HG02623 (cell line): ENCODE measurements around the gene ODC1.
"Not testable (repeated sequence)": the region's sequence is repeated elsewhere in the genome, so short reads cannot be mapped to it uniquely, and the experiment has no call there.

Source experiments
- ATAC-seq: cut with Tn5 transposase; IDR thresholded peaks from one replicate; pipeline ENCODE4 v1.9.1; 2021; ENCODE audit warnings: moderate library complexity; ENCODE audit not compliant: unreplicated experiment

ODC1 gene

GRCh38 chr2:10478916-10479315 lies 30.8 kb upstream of the ODC1 start:
- ATAC-seq: no peak

GRCh38 chr2:10478298-10478625 lies 30.1 kb upstream of the ODC1 start:
- no peak for ATAC-seq

- no peak for ATAC-seq
These were observed 29.5 kb upstream of the ODC1 start for GRCh38 chr2:10477443-10478297.

GRCh38 chr2:10476723-10477442 lies 28.8 kb upstream of the ODC1 start:
- no peak for ATAC-seq

GRCh38 chr2:10475811-10476660 lies 27.9 kb upstream of the ODC1 start:
- no peak for ATAC-seq

GRCh38 chr2:10475221-10475722 lies 27.1 kb upstream of the ODC1 start:
- ATAC-seq: no peak

GRCh38 chr2:10473121-10473756 lies 25.1 kb upstream of the ODC1 start:
- no peak for ATAC-seq

- no peak for ATAC-seq
These were observed 23.8 kb upstream of the ODC1 start for GRCh38 chr2:10471955-10472354.

- ATAC-seq: no peak
These were observed 23.0 kb upstream of the ODC1 start for GRCh38 chr2:10471046-10471571.

- no peak for ATAC-seq
These were observed 22.0 kb upstream of the ODC1 start for GRCh38 chr2:10469955-10470608.

- ATAC-seq: no peak
These were observed 21.2 kb upstream of the ODC1 start for GRCh38 chr2:10469301-10469700.

- ATAC-seq: no peak
These were observed 19.3 kb upstream of the ODC1 start for GRCh38 chr2:10467401-10467800.

GRCh38 chr2:10466801-10467200 lies 18.7 kb upstream of the ODC1 start:
- ATAC-seq: no peak

- ATAC-seq: no peak
These were observed 17.8 kb upstream of the ODC1 start for GRCh38 chr2:10465910-10466309.

GRCh38 chr2:10462178-10463083 lies 14.3 kb upstream of the ODC1 start:
- no peak for ATAC-seq

GRCh38 chr2:10460366-10460796 lies 12.3 kb upstream of the ODC1 start:
- ATAC-seq: no peak

- ATAC-seq: no peak
These were observed 9.9 kb upstream of the ODC1 start for GRCh38 chr2:10457846-10458598.

GRCh38 chr2:10457195-10457594 lies 9.1 kb upstream of the ODC1 start:
- ATAC-seq: not testable (repeated sequence)
